ENCODE results near the gene CD63.

GRCh38 chr12:55706568-55707218 lies 22.1 kb downstream of the CD63 start:
- TF ChIP-seq ZNF157 (tag by site-specific recombination; IDR thresholded peaks at IDR 0.05) (no peak), ZNF24 (tag by site-specific recombination; IDR thresholded peaks at IDR 0.05) (no peak), TRIM28 (IDR thresholded peaks at IDR 0.05; ENCODE audit: borderline replicate concordance, low read length) (no peak), CTCF (tag by site-specific recombination; IDR thresholded peaks at IDR 0.05) (no peak), KLF16 (tag by site-specific recombination; IDR thresholded peaks at IDR 0.05) (no peak), ZNF274 (IDR thresholded peaks at IDR 0.05; ENCODE audit: low read length) (no peak), ZNF274 (tag by site-specific recombination; IDR thresholded peaks at IDR 0.05; ENCODE audit: borderline replicate concordance) (no peak), TCF7L2 (IDR thresholded peaks at IDR 0.05; ENCODE audit: borderline replicate concordance, low read depth, low read length) (no peak), ZNF621 (tag by site-specific recombination; IDR thresholded peaks at IDR 0.05) (no peak), REST (tag by site-specific recombination; IDR thresholded peaks at IDR 0.05) (no peak), YY1 (tag by site-specific recombination; IDR thresholded peaks at IDR 0.05) (no peak), ZSCAN18 (tag by site-specific recombination; IDR thresholded peaks at IDR 0.05) (no peak), ZNF513 (tag by site-specific recombination; IDR thresholded peaks at IDR 0.05) (no peak)
